HG03432 (cell line): ENCODE results near the gene DNPH1.

Source experiments
- ATAC-seq: cut with Tn5 transposase; IDR thresholded peaks from one replicate; pipeline ENCODE4 v1.9.1; 2021; ENCODE audit warnings: mild to moderate bottlenecking, moderate library complexity; ENCODE audit not compliant: unreplicated experiment

The DNPH1 gene

GRCh38 chr6:43246301-43247113 is 17.2 kb upstream of the DNPH1 start:
- ATAC-seq, result peak; percentile 20

- no peak for ATAC-seq
Measured at GRCh38 chr6:43243664-43244321, 14.5 kb upstream of the DNPH1 start.

- no peak for ATAC-seq
Measured at GRCh38 chr6:43242908-43243663, 13.8 kb upstream of the DNPH1 start, which contains the start of gene TTBK1. TSS of gene TTBK1 (plus strand) at chr6:43243481. CDS start at chr6:43246661, 3,180 bp downstream.

GRCh38 chr6:43241446-43241845 is 12.2 kb upstream of the DNPH1 start:
- no peak for ATAC-seq

GRCh38 chr6:43240950-43241349 is 11.7 kb upstream of the DNPH1 start:
- no peak for ATAC-seq

GRCh38 chr6:43239054-43239453 is 9.8 kb upstream of the DNPH1 start:
- ATAC-seq, result no peak

- no peak for ATAC-seq
Measured at GRCh38 chr6:43235841-43236240, 6.6 kb upstream of the DNPH1 start.

- ATAC-seq, result no peak
Measured at GRCh38 chr6:43231735-43232450, 2.6 kb upstream of the DNPH1 start.

GRCh38 chr6:43231053-43231452 is 1.8 kb upstream of the DNPH1 start:
- ATAC-seq, result no peak

GRCh38 chr6:43229803-43230620 is 731 bp upstream of the DNPH1 start:
- peak; percentile 6 for ATAC-seq

GRCh38 chr6:43226192-43226851 is 3.0 kb downstream of the DNPH1 start:
- no peak for ATAC-seq

GRCh38 chr6:43223175-43223574 is 6.1 kb downstream of the DNPH1 start:
- ATAC-seq, result no peak

GRCh38 chr6:43222418-43223059 is 6.7 kb downstream of the DNPH1 start:
- no peak for ATAC-seq

GRCh38 chr6:43221046-43221972 is 8.0 kb downstream of the DNPH1 start:
- ATAC-seq, result no peak

GRCh38 chr6:43220439-43220951 is 8.8 kb downstream of the DNPH1 start:
- ATAC-seq, result no peak

- no peak for ATAC-seq
Measured at GRCh38 chr6:43219814-43220213, 9.5 kb downstream of the DNPH1 start.

GRCh38 chr6:43219119-43219518 is 10.2 kb downstream of the DNPH1 start:
- no peak for ATAC-seq

GRCh38 chr6:43217351-43217750 is 11.9 kb downstream of the DNPH1 start:
- no peak for ATAC-seq
